SK-N-SH (cell line): ENCODE results near the gene MCEMP1. TPM values are rescaled to one million over a fixed set of nuclear protein-coding genes. Genes with fewer than 3 reads are reported as not detected.

ENCODE experiments used
- CTCF ChIA-PET: fragments of 300-600, 350-600 bp; formaldehyde crosslinking; extraction: SDS; loops from one replicate; lab custom pipeline; 2021; lab: Yijun Ruan, JAX
- POLR2A ChIA-PET: fragments of 350-600 bp; sonication (Branson Sonifier 250); formaldehyde crosslinking; extraction: SDS; loops from one replicate; lab custom pipeline; 2020; ENCODE audit warnings: antibody characterized with exemption, inconsistent platforms; lab: Yijun Ruan, JAX
- DNase-seq: peaks from one replicate; pipeline ENCODE4 v3.0.0; 2012
- H2AFZ ChIP-seq: fragments of 200-600 bp; sonication (generic); 2 replicates; pipeline ENCODE4 v1.8.1; 2016; ENCODE audit warnings: antibody characterized with exemption, mild to moderate bottlenecking, low read depth
- H3F3A ChIP-seq: fragments of 200-600 bp; sonication (generic); replicated peaks from 2 replicates; pipeline ENCODE3; 2016; ENCODE audit warnings: antibody characterized with exemption, mild to moderate bottlenecking; ENCODE audit not compliant: insufficient read depth
- H3K27ac ChIP-seq, 2 experiments: fragments of 200-500 bp in 1 of 2; fragments of 200-600 bp in 1 of 2; sonication (Bioruptor generic) in 1 of 2; sonication (generic), shearing (Covaris generic) in 1 of 2; 2 replicates each; pipeline versions ENCODE4 v1.5.1 to v1.6.1; 2014 to 2016; ENCODE audit warnings: low read depth in 2 of 2, inconsistent platforms in 1 of 2, low read length in 1 of 2, mild to moderate bottlenecking in 1 of 2, mixed read lengths in 1 of 2
- H3K27me3 ChIP-seq: fragments of 200-600 bp; sonication (generic), shearing (Covaris generic); 2 replicates; pipeline ENCODE4 v1.6.1; 2016; ENCODE audit warnings: mixed run types; ENCODE audit not compliant: insufficient read depth
- H3K36me3 ChIP-seq, 2 experiments: fragments of 200-500 bp in 1 of 2; fragments of 200-600 bp in 1 of 2; sonication (Bioruptor generic) in 1 of 2; sonication (generic) in 1 of 2; replicated peaks in 1 of 2; 2 replicates each; pipeline versions ENCODE3 to v1.5.1; 2014 to 2016; ENCODE audit warnings: low read length in 1 of 2, mild to moderate bottlenecking in 1 of 2; ENCODE audit not compliant: insufficient read depth in 2 of 2, control insufficient read depth in 1 of 2
- H3K4me1 ChIP-seq, 2 experiments: fragments of 200-500 bp in 1 of 2; fragments of 200-600 bp in 1 of 2; sonication (Bioruptor generic) in 1 of 2; sonication (generic), shearing (Covaris generic) in 1 of 2; 2 replicates each; pipeline versions ENCODE4 v1.5.1 to v1.6.1; 2014 to 2016; ENCODE audit warnings: low read depth in 1 of 2, low read length in 1 of 2, mixed run types in 1 of 2; ENCODE audit not compliant: insufficient read depth in 2 of 2, control insufficient read depth in 1 of 2
- H3K4me2 ChIP-seq: fragments of 200-600 bp; sonication (generic), shearing (Covaris generic); 2 replicates; pipeline ENCODE4 v1.6.1; 2017; ENCODE audit warnings: mixed run types
- H3K4me3 ChIP-seq, 2 experiments: fragments of 200-500 bp in 1 of 2; fragments of 200-600 bp in 1 of 2; sonication (Bioruptor generic) in 1 of 2; sonication (generic), shearing (Covaris generic) in 1 of 2; 2 replicates each; pipeline versions ENCODE4 v1.5.1 to v1.8.1; 2014 to 2016; ENCODE audit warnings: low read depth in 2 of 2, inconsistent platforms in 1 of 2, low read length in 1 of 2, mild to moderate bottlenecking in 1 of 2, mixed read lengths in 1 of 2, moderate library complexity in 1 of 2
- H3K79me2 ChIP-seq: fragments of 200-600 bp; sonication (generic); 2 replicates; pipeline ENCODE4 v1.8.1; 2017; ENCODE audit warnings: mild to moderate bottlenecking; ENCODE audit not compliant: insufficient read depth
- H3K9ac ChIP-seq: fragments of 200-600 bp; sonication (generic); 2 replicates; pipeline ENCODE4 v1.6.1; 2017; ENCODE audit warnings: mixed run types
- H3K9me2 ChIP-seq: fragments of 200-600 bp; sonication (generic); 2 replicates; pipeline ENCODE4 v1.6.1; 2017; ENCODE audit warnings: mixed run types
- H3K9me3 ChIP-seq: fragments of 200-600 bp; sonication (generic); 2 replicates; pipeline ENCODE4 v1.6.1; 2017; ENCODE audit warnings: mixed run types, mild to moderate bottlenecking, moderate library complexity
- H4K20me1 ChIP-seq: fragments of 200-600 bp; sonication (generic); 2 replicates; pipeline ENCODE4 v1.6.1; 2017; ENCODE audit warnings: mild to moderate bottlenecking, mixed run types; ENCODE audit not compliant: insufficient read depth
- CHD2 ChIP-seq: fragments of 150-350 bp; IDR thresholded peaks from 2 replicates; pipeline ENCODE4 v1.6.1; 2018; ENCODE audit warnings: low read length; ENCODE audit not compliant: partially characterized antibody
- EP300 ChIP-seq, 2 experiments: IDR thresholded peaks; 2 replicates each; pipeline versions ENCODE4 v1.4.0 to v1.6.1; 2012; ENCODE audit warnings: borderline replicate concordance in 1 of 2, low read depth in 1 of 2, low read length in 1 of 2
- FOSL2 ChIP-seq: IDR thresholded peaks from 2 replicates; pipeline ENCODE4 v1.4.0; 2012; ENCODE audit warnings: low read depth, mild to moderate bottlenecking, moderate library complexity, borderline replicate concordance
- FOXJ3 ChIP-seq: sonication (generic); formaldehyde crosslinking; IDR thresholded peaks from 2 replicates; pipeline ENCODE4 v1.5.1; 2020; ENCODE audit warnings: mild to moderate bottlenecking, missing genetic modification reagents
- JUND ChIP-seq: IDR thresholded peaks from 2 replicates; pipeline ENCODE4 v1.4.0; 2012
- TAF1 ChIP-seq: IDR thresholded peaks from 2 replicates; pipeline ENCODE4 v1.6.1; 2012; ENCODE audit warnings: low read depth, mild to moderate bottlenecking, low read length, moderate library complexity, borderline replicate concordance
- TEAD4 ChIP-seq: IDR thresholded peaks from 2 replicates; pipeline ENCODE4 v1.4.0; 2012; ENCODE audit warnings: mild to moderate bottlenecking, borderline replicate concordance; ENCODE audit not compliant: insufficient read depth
- WGBS: methylation state at CpG from one replicate; pipeline ENCODE4 v1.1.6; 2017; ENCODE audit warnings: low lambda C conversion rate; 5-methylcytosine and 5-hydroxymethylcytosine counted together
- polyA plus RNA-seq, 3 experiments: library from polyadenylated mRNA; depleted of rRNA; stranded (reverse); fragments of >200 nt; gene quantifications; 2 replicates each; pipeline ENCODE4 v1.2.3, GENCODE V29; 2012
- TF ChIP-seq, protein P1 (sequence below): IDR thresholded peaks from 2 replicates; pipeline ENCODE4; 2012
- TF ChIP-seq, protein P2 (sequence below): IDR thresholded peaks from 2 replicates; pipeline ENCODE4 v1.6.1; 2012; ENCODE audit warnings: mild to moderate bottlenecking, low read depth, low read length, moderate library complexity
- TF ChIP-seq, protein P3 (sequence below): fragments of 150-350 bp; IDR thresholded peaks from 2 replicates; pipeline ENCODE4 v1.6.1; 2016; ENCODE audit warnings: mild to moderate bottlenecking, low read depth, low read length

Gene MCEMP1
- polyA plus RNA-seq, 1 of the 3 experiments (the other 2 are of a cell fraction) = not detected

DNA sequence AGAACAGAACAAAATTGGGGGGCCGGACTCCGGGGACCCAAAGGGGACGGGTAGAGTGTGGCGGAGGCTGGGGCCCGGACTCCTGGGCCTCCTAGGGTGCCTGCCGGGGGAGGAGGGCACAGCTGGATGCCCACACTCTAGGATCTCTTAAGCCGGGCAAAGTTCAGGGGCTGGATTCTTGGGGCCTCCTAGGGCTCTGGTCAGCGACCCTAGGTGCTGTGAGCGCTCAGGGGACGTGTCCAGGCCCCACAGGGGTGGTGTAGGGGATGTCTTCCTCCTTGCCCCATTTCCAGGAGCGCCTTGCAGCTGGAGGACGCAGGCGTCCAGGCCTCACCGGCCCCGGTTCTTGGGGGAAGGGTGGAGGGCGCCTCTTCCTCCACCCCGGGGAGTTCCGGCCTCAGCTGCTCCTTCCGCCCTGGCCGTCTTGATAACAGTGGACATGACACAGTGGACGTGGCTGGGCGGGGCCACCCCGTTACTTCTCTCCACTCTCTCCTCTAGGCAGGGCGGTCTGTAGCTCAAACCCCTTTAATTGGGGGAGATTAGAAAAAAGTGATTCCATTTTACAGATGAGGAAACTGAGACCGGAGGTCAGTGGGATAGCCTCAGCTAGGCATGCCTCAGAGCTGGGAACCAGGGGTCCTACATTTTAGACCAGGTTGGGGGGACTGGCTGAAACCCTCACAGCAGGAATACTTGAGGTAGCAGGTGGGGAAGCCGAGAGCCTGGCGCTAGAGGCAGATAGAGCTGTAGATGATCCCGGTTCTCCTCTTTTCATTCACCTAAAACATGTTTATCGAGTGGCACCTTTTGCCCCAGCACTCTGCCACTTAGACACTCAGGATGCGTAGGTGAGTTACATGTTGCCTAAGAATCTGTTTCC lies 39.3 kb upstream of the MCEMP1 start:
- Histone ChIP-seq H4K20me1 (no peaks in the 10 kb centered on the region), H2AFZ (no peak overlapping the region), H3F3A (peaks cover 4% of the 10 kb centered on the region), H3K4me3 (peak overlapping the region in 1 of 2 experiments; percentile 21; a peak in 1 of 4 replicates), H3K79me2 (no peaks in the 10 kb centered on the region), H3K9ac (no peak overlapping the region), H3K9me2 (no peaks in the 10 kb centered on the region), H3K4me1 (peaks cover 0 to 4% of the 10 kb centered on the region in 2 experiments; a peak in 1 of 4 replicates), H3K27ac (no peak overlapping the region), H3K36me3 (no peaks in the 10 kb centered on the region), H3K27me3 (peaks cover 37% of the 10 kb centered on the region), H3K4me2 (no peak overlapping the region), H3K9me3 (no peaks in the 10 kb centered on the region)
- WGBS = 37% methylated on average over 12 of the region's 30 CpGs
- ChIA-PET POLR2A (no interaction called here), CTCF (interaction anchor here (1.2 to 2.7 kb wide), 4 partner anchors 14 to 162 kb away, joined by 3 to 14 read pairs (median 8); partner anchors contain the start of gene TRAPPC5)
- TF ChIP-seq TAF1 (no peak), EP300 (IDR thresholded peaks at IDR 0.05; ENCODE audit: borderline replicate concordance in 1 of 2, low read depth in 1 of 2, low read length in 1 of 2) (no peak), FOXJ3 (CRISPR knock-in tag) (no peak), TEAD4 (no peak), JUND (no peak), FOSL2 (no peak), CHD2 (no peak)
- TF ChIP-seq, protein P1, sequence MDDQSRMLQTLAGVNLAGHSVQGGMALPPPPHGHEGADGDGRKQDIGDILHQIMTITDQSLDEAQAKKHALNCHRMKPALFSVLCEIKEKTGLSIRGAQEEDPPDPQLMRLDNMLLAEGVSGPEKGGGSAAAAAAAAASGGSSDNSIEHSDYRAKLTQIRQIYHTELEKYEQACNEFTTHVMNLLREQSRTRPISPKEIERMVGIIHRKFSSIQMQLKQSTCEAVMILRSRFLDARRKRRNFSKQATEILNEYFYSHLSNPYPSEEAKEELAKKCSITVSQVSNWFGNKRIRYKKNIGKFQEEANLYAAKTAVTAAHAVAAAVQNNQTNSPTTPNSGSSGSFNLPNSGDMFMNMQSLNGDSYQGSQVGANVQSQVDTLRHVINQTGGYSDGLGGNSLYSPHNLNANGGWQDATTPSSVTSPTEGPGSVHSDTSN = no peak
- TF ChIP-seq, protein P2, sequence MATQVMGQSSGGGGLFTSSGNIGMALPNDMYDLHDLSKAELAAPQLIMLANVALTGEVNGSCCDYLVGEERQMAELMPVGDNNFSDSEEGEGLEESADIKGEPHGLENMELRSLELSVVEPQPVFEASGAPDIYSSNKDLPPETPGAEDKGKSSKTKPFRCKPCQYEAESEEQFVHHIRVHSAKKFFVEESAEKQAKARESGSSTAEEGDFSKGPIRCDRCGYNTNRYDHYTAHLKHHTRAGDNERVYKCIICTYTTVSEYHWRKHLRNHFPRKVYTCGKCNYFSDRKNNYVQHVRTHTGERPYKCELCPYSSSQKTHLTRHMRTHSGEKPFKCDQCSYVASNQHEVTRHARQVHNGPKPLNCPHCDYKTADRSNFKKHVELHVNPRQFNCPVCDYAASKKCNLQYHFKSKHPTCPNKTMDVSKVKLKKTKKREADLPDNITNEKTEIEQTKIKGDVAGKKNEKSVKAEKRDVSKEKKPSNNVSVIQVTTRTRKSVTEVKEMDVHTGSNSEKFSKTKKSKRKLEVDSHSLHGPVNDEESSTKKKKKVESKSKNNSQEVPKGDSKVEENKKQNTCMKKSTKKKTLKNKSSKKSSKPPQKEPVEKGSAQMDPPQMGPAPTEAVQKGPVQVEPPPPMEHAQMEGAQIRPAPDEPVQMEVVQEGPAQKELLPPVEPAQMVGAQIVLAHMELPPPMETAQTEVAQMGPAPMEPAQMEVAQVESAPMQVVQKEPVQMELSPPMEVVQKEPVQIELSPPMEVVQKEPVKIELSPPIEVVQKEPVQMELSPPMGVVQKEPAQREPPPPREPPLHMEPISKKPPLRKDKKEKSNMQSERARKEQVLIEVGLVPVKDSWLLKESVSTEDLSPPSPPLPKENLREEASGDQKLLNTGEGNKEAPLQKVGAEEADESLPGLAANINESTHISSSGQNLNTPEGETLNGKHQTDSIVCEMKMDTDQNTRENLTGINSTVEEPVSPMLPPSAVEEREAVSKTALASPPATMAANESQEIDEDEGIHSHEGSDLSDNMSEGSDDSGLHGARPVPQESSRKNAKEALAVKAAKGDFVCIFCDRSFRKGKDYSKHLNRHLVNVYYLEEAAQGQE = no peak
- TF ChIP-seq, protein P3, sequence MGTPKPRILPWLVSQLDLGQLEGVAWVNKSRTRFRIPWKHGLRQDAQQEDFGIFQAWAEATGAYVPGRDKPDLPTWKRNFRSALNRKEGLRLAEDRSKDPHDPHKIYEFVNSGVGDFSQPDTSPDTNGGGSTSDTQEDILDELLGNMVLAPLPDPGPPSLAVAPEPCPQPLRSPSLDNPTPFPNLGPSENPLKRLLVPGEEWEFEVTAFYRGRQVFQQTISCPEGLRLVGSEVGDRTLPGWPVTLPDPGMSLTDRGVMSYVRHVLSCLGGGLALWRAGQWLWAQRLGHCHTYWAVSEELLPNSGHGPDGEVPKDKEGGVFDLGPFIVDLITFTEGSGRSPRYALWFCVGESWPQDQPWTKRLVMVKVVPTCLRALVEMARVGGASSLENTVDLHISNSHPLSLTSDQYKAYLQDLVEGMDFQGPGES = no peak
- DNase-seq = no peak
